Small intestine (tissue), 7 donors: ENCODE data around the gene TPSB2. TPM values are rescaled to one million over a fixed set of nuclear protein-coding genes. Genes with fewer than 3 reads are reported as not detected.

ENCODE experiments used
- DNase-seq, 2 donors: peaks; one replicate each; pipeline versions ENCODE4 v3.0.0 to v3.0.0-alpha.2; 2013
- FAIRE-seq: peaks from 2 replicates; lab custom pipeline; 2012; peaks lifted over from hg19 to GRCh38; lab: Jason Lieb, UNC
- H3K27ac ChIP-seq, 3 donors: one replicate each; pipeline ENCODE4 v1.5.1; 2013; ENCODE audit warnings: low read length in 2 of 3, mild to moderate bottlenecking in 2 of 3, control low read depth in 1 of 3, inconsistent platforms in 1 of 3, low read depth in 1 of 3, moderate library complexity in 1 of 3
- H3K27me3 ChIP-seq, 3 donors: one replicate each; pipeline ENCODE4 v1.6.1; 2013; ENCODE audit warnings: low read length in 3 of 3, inconsistent platforms in 1 of 3; ENCODE audit not compliant: control insufficient read depth in 3 of 3, insufficient read depth in 3 of 3
- H3K36me3 ChIP-seq, 3 donors: one replicate each; pipeline ENCODE4 v1.6.1; 2013; ENCODE audit warnings: low read length in 3 of 3, inconsistent platforms in 1 of 3, low read depth in 1 of 3, mild to moderate bottlenecking in 1 of 3, moderate library complexity in 1 of 3; ENCODE audit not compliant: control insufficient read depth in 3 of 3, insufficient read depth in 2 of 3
- H3K4me1 ChIP-seq, 3 donors: one replicate each; pipeline ENCODE4 v1.6.1; 2013; ENCODE audit warnings: low read length in 2 of 3, inconsistent platforms in 1 of 3, low read depth in 1 of 3, mild to moderate bottlenecking in 1 of 3, moderate library complexity in 1 of 3; ENCODE audit not compliant: control insufficient read depth in 3 of 3, insufficient read depth in 2 of 3
- H3K4me3 ChIP-seq, 3 donors: one replicate each; pipeline ENCODE4 v1.5.1; 2013; ENCODE audit warnings: low read length in 3 of 3, control low read depth in 1 of 3, inconsistent platforms in 1 of 3, low read depth in 1 of 3, mild to moderate bottlenecking in 1 of 3, moderate library complexity in 1 of 3
- H3K9me3 ChIP-seq, 2 donors: one replicate each; pipeline ENCODE4 v1.6.1; 2013; ENCODE audit warnings: low read depth in 1 of 2, low read length in 1 of 2; ENCODE audit not compliant: control insufficient read depth in 2 of 2, insufficient read depth in 1 of 2
- WGBS, 3 donors: extraction: QIAGEN DNeasy Blood & Tissue Kit; methylation state at CpG; one replicate each; pipeline ENCODE4 v1.1.7; 2013; 5-methylcytosine and 5-hydroxymethylcytosine counted together
- polyA plus RNA-seq, 4 donors: library from polyadenylated mRNA; stranded (reverse) in 3 of 4; unstranded in 1 of 4; fragments of 200-250 nt in 3 of 4; fragments of 120-200 nt in 1 of 4; gene quantifications; one replicate each; pipeline versions ENCODE4 v1.2.1 to v1.2.3, GENCODE V29; 2013
- donor health status: healthy with polysubstance abuse.
- donor health status: control.
- donor health status: control.
- donor health status: Bipolar disorder and iron deficiency.
- donor health status: healthy.

TPSB2 gene
- polyA plus RNA-seq, 4 donors: 0.47 to 58.7 (median 20.5) TPM

DNA sequence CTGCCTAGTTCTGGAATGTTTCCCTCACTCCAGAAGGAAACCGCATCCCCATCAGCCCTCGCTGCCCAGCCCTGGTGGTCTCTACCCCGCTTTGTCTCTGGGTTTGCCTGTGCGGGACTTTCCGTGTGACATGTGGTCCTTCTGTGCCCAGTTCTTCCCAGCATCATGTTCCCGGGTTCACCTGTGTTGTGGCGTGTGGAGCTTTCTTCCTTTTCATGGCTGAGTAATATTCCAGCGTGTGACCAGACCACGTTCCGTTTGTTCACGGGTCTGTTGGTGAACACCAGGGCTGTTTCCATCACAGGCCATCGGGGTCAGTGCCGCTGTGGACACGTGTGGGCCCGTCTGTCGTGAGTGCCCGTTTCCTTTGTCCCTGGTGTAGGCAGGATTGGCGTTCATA, 45.0 kb downstream of the TPSB2 start:
- H3K36me3 ChIP-seq: no peaks in the 10 kb centered on the region
- no peaks in the 10 kb centered on the region for H3K4me1 ChIP-seq
- no peak overlapping the region for H3K4me3 ChIP-seq
- WGBS, 3 donors: 93 to 94% (median 94%) methylated on average over 18 of the region's 18 CpGs
- no peak overlapping the region for H3K27ac ChIP-seq
- H3K9me3 ChIP-seq: no peaks in the 10 kb centered on the region
- peaks cover 0 to 16% (median 0%) of the 10 kb centered on the region in 3 donors for H3K27me3 ChIP-seq
- DNase-seq (no peak), FAIRE-seq (no peak)

DNA sequence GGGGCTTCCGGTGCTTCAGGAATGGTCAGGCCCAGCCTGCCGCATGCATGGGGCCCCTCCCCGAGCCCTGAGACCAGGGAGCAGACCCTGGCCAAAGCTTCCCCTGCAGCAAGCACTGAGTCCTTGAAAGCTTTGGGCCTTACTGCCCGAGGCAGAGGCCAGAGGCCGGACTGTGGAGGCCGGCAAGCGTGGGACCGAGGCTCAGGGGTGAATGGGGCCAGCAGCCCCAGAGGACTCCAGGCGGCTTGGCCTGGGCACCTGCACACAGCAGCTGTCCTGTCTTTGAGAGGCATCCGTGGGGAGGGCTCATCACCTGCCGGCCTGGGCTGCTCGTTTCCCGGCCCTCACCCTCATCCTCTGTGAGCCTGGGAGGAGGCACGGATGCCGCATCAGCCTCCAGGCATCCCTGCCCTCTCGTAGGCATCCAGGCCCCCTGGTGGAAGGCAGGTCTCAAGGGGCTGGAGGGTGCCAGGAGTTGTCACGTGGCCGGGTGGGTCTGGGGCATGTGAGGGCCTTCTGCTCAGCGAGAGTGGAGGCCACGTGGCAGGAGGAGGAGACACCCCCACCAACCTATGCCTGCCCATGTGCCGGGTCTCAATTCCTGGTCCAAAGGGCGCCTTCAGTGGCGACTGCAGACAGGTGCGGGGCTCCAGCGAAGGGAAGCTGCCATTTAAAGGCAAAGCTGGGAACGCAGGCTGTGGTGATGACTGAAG, 45.7 kb downstream of the TPSB2 start:
- FAIRE-seq (no peak), DNase-seq (peak in 1 of 2 donors; percentile 23)
- WGBS, 3 donors: 27 to 68% (median 53%) methylated on average over 26 of the region's 26 CpGs
- H3K4me1 ChIP-seq: no peaks in the 10 kb centered on the region
- no peak overlapping the region for H3K27ac ChIP-seq
- H3K4me3 ChIP-seq: no peak overlapping the region
- no peaks in the 10 kb centered on the region for H3K9me3 ChIP-seq
- H3K27me3 ChIP-seq: peaks cover 0 to 16% (median 0%) of the 10 kb centered on the region in 3 donors
- H3K36me3 ChIP-seq: no peaks in the 10 kb centered on the region

DNA sequence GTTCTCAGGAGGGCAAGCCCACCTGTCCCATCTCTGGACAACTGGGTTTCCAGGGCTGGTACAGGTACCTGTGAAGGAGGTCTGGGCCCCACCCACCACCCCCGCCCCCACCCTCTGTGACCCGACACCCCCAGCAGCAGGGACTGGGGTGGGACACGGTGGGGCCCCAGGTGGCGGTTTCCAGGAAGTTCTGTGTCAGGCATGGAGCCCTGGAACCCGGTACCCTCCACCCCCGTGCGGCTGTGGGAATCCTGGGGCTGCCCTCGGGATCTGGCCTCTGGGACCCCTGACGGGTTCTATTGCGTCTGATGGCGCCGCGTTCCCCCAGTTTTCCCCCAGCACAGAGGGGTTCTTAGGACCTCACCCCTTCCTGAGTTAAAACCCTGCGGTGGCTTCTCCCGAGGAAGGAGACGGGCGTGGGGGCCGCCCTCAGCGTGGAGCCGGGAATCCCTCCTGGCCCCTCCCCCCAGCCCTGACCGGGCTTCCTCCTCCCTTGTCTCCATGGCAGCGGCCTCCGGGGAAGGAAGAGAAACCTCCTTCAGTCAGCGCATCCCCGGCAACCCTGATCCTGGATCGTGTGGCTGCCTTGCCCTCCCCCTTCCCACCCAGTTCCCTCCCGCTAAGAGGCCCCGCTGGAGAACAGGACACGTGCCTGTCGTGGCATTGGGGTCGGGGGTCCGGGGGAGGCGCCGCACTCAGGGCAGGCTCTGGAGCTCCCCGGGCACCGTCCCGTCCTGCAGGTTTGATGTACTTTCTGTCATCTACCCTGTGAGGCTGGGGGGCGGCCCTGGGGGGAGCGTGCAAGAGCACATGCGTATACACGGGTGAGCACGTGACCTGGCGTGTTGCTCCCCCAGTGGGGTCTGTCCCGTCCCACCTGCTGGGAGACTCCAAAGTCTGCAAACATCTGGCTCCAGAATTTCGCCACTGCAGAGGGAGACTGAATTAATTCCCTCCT, 46.8 kb downstream of the TPSB2 start:
- 44 to 50% (median 44%) methylated on average over 34 to 45 of the region's 45 CpGs for WGBS, 3 donors
- FAIRE-seq (no peak), DNase-seq (no peak)
- H3K4me3 ChIP-seq: no peak overlapping the region
- H3K4me1 ChIP-seq: no peaks in the 10 kb centered on the region
- peaks cover 0 to 16% (median 0%) of the 10 kb centered on the region in 3 donors for H3K27me3 ChIP-seq
- peak overlapping the region in 1 of 3 donors; percentile 28 for H3K27ac ChIP-seq
- H3K9me3 ChIP-seq: no peaks in the 10 kb centered on the region
- no peaks in the 10 kb centered on the region for H3K36me3 ChIP-seq

DNA sequence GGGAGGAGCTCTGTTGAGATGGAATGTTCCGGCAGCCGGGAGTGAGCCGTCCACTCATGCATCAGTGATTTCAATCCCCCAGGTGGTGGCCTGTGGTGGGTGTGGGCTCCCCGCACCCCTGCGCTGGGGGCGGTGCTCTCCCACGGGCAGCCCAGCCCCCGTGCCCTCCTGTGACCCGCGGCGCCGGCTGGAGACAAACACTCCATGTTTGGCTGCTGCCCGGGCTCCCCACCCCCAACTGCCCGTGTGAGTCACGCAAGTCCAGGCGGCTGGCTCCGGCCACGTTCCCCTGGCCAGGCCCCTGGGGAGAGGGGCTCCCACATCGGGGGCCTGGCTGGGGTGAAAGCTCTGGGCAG, 47.7 kb downstream of the TPSB2 start:
- DNase-seq (no peak), FAIRE-seq (no peak)
- Histone ChIP-seq H3K4me1 (no peaks in the 10 kb centered on the region), H3K36me3 (no peaks in the 10 kb centered on the region), H3K27ac (no peak overlapping the region), H3K9me3 (no peaks in the 10 kb centered on the region), H3K4me3 (no peak overlapping the region), H3K27me3 (peaks cover 0 to 16% (median 0%) of the 10 kb centered on the region in 3 donors)
- 5 to 24% (median 16%) methylated on average over 17 to 19 of the region's 19 CpGs for WGBS, 3 donors

DNA sequence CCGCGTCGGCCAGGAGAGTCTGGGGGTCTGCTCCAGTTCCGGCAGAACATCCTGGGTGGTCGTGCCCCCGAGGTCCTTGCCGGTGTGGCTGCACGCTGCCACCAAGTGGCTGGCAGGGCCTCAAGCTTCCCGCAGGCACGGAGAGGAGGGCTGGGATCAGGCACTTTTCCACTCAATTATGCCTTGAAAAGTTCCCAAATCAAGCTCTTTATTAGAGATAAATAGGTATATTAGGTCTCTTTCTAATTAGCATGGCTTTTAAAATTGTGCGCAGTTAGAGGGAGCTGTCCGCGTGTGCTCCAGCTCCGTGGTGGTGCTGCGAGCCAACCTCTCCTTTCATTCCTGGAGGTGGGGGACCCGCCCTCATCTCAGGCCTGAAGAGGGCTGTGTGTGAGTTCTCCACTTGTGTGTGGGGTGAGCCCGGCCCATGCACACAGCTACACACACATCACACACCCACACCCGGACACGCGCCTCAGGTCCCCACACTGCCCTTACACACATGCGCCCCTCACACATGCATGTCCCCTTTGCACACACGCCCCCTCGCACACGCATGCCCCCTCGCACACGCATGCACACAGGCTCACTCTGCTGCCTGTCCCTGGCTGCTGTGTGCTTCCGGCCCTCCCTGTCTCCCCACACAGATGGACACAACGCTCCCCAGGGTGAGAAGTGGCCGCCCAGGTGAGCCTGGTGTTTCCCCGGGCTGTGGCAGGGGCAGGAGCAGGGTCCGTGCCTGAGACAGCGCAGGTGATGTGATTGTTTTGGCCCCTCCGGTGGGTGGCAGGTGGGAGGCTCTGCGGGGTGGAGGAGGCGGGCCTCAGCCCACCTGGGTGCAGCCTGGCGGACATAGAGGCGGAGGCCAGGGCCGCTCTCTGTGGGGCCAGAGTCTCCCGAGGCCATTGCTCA, 48.3 kb downstream of the TPSB2 start:
- no peaks in the 10 kb centered on the region for H3K4me1 ChIP-seq
- H3K27ac ChIP-seq: peak overlapping the region in 1 of 3 donors; percentile 32
- no peak overlapping the region for H3K4me3 ChIP-seq
- 56 to 64% (median 58%) methylated on average over 39 of the region's 39 CpGs for WGBS, 3 donors
- no peaks in the 10 kb centered on the region for H3K36me3 ChIP-seq
- H3K9me3 ChIP-seq: no peaks in the 10 kb centered on the region
- H3K27me3 ChIP-seq: peaks cover 0 to 16% (median 0%) of the 10 kb centered on the region in 3 donors
- DNase-seq: no peak
- no peak for FAIRE-seq

DNA sequence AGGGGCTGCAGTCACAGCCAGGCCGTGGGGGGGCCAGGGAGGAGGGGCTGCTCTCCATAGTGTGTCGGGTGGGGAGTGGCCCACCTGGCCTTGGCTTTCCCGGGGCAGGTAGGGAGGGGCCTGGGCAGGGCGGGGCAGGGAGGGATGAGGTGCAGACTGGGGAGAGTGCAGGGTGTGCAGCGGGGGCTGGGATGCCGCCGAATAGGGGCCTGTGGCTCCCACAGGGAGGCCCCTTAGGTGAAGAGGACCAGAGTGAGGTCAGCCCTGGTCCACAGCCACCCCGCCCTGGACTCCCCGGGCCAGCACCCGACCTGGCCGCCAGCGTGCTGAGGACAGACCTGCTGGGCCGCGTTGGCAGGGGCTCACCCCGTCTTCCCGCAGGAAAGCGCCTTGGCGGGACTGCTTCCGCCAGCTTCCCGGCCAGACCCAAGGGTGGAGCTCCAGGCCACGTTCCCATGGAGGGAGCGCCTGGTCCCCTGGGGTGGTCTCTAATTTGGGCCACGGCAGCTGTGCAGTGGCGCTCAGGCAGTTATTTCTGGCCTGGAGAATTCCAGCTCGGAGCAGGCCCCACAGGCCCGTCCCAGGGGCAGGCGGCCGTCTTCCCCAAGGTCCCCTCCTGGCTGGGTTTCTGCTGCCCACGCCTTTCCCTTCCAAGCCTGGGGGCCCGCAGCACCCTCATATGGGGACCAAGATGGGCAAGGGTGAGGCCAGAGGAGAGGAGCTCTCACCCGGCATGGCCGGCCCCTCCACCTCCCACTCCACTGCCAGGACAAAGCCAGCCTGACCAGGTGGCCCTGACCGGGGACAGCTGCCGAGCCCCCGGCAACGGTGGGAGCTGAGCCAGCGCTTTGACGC, 49.2 kb downstream of the TPSB2 start:
- DNase-seq: no peak
- H3K27ac ChIP-seq: peak overlapping the region in 1 of 3 donors; percentile 22
- no peak for FAIRE-seq
- no peak overlapping the region for H3K4me3 ChIP-seq
- 45 to 52% (median 46%) methylated on average over 35 to 38 of the region's 38 CpGs for WGBS, 3 donors
- H3K9me3 ChIP-seq: no peaks in the 10 kb centered on the region
- H3K4me1 ChIP-seq: no peaks in the 10 kb centered on the region
- H3K36me3 ChIP-seq: no peaks in the 10 kb centered on the region
- H3K27me3 ChIP-seq: peaks cover 0 to 16% (median 0%) of the 10 kb centered on the region in 3 donors
